ACC112 (cell line): ENCODE data around the gene MBNL1.

Experiments
- H2AFZ ChIP-seq: fragments of 200-600 bp; sonication (generic); one replicate; pipeline ENCODE4 v1.6.0; 2017; ENCODE audit warnings: antibody characterized with exemption, low read length; ENCODE audit not compliant: unreplicated experiment
- H3K27ac ChIP-seq: fragments of 200-600 bp; sonication (generic); 2 replicates; pipeline ENCODE4 v1.5.1; 2014; ENCODE audit warnings: low read depth, mild to moderate bottlenecking, antibody characterized with exemption, low read length, moderate library complexity
- H3K27me3 ChIP-seq: fragments of 200-600 bp; sonication (generic); 2 replicates; pipeline ENCODE4 v1.6.1; 2014; ENCODE audit warnings: mild to moderate bottlenecking, antibody characterized with exemption, low read length, moderate library complexity, mixed read lengths; ENCODE audit not compliant: insufficient read depth
- H3K36me3 ChIP-seq: fragments of 200-600 bp; sonication (generic); 2 replicates; pipeline ENCODE4 v1.6.1; 2016; ENCODE audit warnings: mild to moderate bottlenecking, antibody characterized with exemption, low read length, moderate library complexity, mixed read lengths; ENCODE audit not compliant: insufficient read depth
- H3K4me1 ChIP-seq: fragments of 200-600 bp; sonication (generic); one replicate; pipeline ENCODE4 v1.6.1; 2016; ENCODE audit warnings: low read length, mixed read lengths; ENCODE audit not compliant: insufficient read depth, unreplicated experiment, control insufficient read depth
- H3K4me3 ChIP-seq: fragments of 200-600 bp; sonication (generic); 2 replicates; pipeline ENCODE4 v1.5.1; 2014; ENCODE audit warnings: mild to moderate bottlenecking, low read depth, low read length
- H3K79me2 ChIP-seq: fragments of 200-600 bp; sonication (generic); one replicate; pipeline ENCODE4 v1.6.0; 2016; ENCODE audit warnings: low read length; ENCODE audit not compliant: control insufficient read depth, unreplicated experiment, insufficient read depth

MBNL1 gene

DNA sequence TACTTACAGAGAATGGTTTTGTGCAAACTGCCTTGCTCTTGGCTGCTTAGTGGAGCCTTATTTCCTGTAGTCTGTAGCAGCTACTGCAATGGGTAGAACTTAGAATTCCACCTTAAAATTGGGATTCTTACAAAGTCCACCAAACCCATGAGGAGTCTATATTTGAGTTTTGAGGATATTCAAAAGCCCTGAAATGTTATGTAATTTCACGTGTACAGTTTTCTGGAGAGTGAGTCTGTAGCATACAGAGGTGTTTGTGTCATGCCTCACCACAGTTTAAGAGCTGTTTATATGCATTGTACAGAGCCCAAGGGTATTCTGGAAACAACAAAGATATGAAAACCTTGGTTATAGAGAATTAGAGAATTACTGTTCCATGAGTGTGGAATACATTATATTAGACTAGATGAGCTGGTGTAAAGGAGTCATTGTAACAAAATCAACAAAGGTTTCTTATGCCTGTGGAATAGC is 114.4 kb downstream of the MBNL1 start:
- H3K4me1 ChIP-seq = peaks cover 63% of the 10 kb centered on the region
- H3K27ac ChIP-seq = peak overlapping the region; percentile 74
- H3K4me3 ChIP-seq = peak overlapping the region; percentile 71
- H3K27me3 ChIP-seq = no peaks in the 10 kb centered on the region
- peak overlapping the region; percentile 4 for H2AFZ ChIP-seq
- H3K79me2 ChIP-seq = peaks cover 86% of the 10 kb centered on the region
- H3K36me3 ChIP-seq = peaks cover 1% of the 10 kb centered on the region; the same call in 1 of the 2 replicates

DNA sequence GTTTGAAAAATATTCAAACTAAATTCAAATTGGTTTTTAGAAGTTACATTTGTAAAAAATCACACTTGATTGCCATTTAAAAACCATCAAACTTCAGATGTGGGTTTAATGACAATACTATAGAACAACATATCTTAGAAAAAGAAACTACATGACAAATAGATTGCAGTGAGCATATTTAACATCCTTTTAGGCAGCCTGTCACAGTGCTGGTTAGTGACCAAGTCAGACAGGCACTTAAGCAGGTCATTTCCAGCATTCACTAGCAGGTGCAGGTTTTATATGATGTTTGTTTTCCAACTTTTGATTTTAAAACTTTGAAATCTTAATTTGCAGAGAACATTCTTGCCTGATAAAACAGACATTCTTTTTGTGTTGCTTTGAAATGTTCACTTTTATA is 115.7 kb downstream of the MBNL1 start:
- Histone ChIP-seq H2AFZ (no peak overlapping the region), H3K79me2 (peaks cover 88% of the 10 kb centered on the region), H3K4me1 (peaks cover 58% of the 10 kb centered on the region), H3K27me3 (no peaks in the 10 kb centered on the region), H3K27ac (peak overlapping the region; percentile 60), H3K36me3 (no peaks in the 10 kb centered on the region), H3K4me3 (no peak overlapping the region)

DNA sequence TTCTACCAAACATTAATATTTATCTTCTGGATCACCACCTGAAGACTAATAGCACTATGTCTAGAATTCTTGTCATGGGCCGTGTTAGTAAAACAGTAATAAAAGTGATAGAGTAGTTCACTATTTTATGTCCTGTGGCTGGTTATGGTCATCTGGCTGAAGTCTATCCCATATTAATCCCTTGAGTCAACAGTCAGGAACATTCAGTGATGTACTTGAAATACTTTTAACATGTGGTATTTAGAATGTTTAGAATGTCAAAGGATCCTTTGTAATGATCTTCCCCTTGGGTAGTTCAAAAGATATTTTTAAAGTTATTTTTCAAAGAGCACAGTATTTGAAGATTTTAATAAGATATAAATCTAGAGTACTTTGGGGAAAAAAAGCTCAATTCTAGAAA is 117.0 kb downstream of the MBNL1 start:
- no peak overlapping the region for H2AFZ ChIP-seq
- H3K27ac ChIP-seq = peak overlapping the region; percentile 60
- peaks cover 47% of the 10 kb centered on the region for H3K4me1 ChIP-seq
- H3K79me2 ChIP-seq = peaks cover 81% of the 10 kb centered on the region
- no peaks in the 10 kb centered on the region for H3K27me3 ChIP-seq
- no peak overlapping the region for H3K4me3 ChIP-seq
- H3K36me3 ChIP-seq = no peaks in the 10 kb centered on the region

DNA sequence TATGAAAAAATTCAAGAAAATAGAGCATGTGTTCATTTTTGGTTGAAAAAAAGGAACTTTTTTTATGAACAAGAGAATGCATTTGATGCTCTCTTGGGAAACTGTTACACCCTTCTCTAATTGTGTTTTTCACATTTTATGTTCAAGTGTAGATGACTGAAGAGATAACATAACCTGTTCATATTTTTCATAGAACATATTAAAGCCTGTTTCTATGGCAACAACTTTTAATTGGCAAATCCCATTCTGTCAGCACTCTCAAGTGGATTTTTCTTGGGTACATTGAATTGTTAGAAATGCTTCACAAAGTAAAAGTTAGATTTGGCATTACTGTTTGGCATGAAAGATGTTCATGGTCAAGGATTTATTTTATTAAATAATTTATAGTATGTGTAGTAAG is 117.5 kb downstream of the MBNL1 start:
- H3K79me2 ChIP-seq = peaks cover 81% of the 10 kb centered on the region
- peaks cover 47% of the 10 kb centered on the region for H3K4me1 ChIP-seq
- no peaks in the 10 kb centered on the region for H3K27me3 ChIP-seq
- H2AFZ ChIP-seq = no peak overlapping the region
- no peaks in the 10 kb centered on the region for H3K36me3 ChIP-seq
- H3K27ac ChIP-seq = peak overlapping the region; percentile 60
- no peak overlapping the region for H3K4me3 ChIP-seq

DNA sequence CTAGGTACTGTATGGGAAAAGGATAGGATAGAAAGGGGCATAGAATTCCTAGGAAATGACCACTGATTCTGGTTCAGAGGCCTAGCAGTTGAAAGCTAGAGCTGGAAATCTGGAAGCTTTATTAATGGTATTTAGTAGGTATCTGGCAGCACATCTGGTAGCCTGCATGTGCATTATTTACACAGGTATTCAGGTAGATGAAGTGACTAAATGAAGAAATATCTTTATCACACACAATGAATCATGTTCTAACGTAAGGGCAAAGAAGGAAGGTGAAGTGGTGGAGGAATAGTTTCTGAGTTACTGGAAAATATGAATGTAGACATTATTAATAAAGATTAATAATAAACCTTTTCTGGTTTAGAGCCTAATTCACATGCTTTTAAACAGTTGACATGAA is 119.9 kb downstream of the MBNL1 start:
- Histone ChIP-seq H3K4me1 (peaks cover 49% of the 10 kb centered on the region), H2AFZ (no peak overlapping the region), H3K79me2 (peaks cover 83% of the 10 kb centered on the region), H3K4me3 (no peak overlapping the region), H3K27me3 (no peaks in the 10 kb centered on the region), H3K36me3 (no peaks in the 10 kb centered on the region), H3K27ac (no peak overlapping the region)

DNA sequence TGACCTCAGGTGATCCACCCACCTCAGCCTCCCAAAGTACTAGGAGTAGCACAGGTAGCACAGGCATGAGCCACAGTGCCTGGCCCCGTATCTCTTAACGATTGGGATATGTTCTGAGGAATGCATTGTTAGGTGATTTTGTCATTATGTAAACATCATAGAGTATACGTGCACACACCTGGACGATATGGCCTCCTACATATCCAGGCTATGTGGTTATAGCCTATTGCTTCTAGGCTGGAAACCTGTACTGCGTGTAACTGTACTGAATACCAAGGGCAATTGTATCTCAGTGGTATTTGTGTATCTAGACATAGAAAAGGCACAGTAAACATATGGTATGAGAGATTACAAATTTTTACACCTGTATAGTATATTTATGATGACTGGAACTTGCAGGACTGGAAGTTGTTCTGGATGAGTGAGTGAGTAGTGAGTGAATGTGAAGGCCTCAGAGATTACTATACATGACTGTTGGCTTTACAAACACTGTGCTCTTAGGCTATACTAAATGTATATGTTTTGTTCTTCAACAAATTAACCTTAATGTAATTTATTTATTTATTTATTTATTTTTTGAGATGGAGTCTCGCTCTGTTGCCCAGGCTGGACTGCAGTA is 120.7 kb downstream of the MBNL1 start:
- Histone ChIP-seq H3K36me3 (peaks cover 6% of the 10 kb centered on the region; the same call in 1 of the 2 replicates), H3K4me1 (peaks cover 42% of the 10 kb centered on the region), H3K27me3 (no peaks in the 10 kb centered on the region), H3K4me3 (no peak overlapping the region), H2AFZ (no peak overlapping the region), H3K27ac (no peak overlapping the region), H3K79me2 (peaks cover 84% of the 10 kb centered on the region)

DNA sequence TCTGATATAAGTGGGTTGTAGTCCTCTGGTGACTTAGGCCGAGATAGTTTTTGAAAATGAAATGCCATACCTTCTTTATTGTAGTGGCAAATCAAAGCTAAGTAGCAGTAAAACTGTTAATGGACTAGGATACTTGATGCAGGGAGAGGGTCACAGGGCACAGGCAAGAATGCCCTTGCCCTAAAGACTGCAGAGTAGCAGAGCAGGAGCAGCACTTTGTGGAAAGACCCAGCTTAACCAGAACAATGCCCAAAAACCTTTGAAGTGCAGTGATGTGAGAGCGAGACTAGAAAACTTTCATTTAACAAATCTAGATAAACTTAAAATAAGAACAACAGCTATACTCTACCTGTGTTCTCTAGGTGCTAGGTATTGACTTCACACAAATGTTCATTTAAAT is 121.9 kb downstream of the MBNL1 start:
- Histone ChIP-seq H2AFZ (no peak overlapping the region), H3K27ac (no peak overlapping the region), H3K27me3 (no peaks in the 10 kb centered on the region), H3K4me1 (peaks cover 30% of the 10 kb centered on the region), H3K36me3 (peaks cover 7% of the 10 kb centered on the region), H3K4me3 (no peak overlapping the region), H3K79me2 (peaks cover 81% of the 10 kb centered on the region)

DNA sequence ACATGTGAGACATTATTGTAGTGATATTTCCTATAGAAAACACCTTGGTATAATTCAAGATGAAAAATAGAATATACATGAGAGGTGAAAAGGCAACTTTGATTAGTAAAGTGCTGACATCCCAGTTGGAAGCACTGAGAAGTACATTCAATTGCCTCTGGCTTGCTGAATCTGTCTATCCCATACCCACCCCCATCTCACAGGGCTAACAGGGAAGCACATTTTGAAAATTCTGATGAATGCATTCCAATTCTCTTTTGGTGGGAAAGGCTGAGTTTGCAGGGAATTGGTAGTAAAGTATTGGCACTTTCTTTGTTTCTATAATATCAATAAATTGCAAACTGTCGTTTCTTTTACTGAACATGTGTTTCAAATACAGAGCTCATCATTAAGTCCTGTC is 122.9 kb downstream of the MBNL1 start:
- Histone ChIP-seq H3K4me3 (no peak overlapping the region), H3K36me3 (peaks cover 7% of the 10 kb centered on the region), H2AFZ (no peak overlapping the region), H3K79me2 (peaks cover 79% of the 10 kb centered on the region), H3K27me3 (no peaks in the 10 kb centered on the region), H3K27ac (no peak overlapping the region), H3K4me1 (peaks cover 27% of the 10 kb centered on the region)

DNA sequence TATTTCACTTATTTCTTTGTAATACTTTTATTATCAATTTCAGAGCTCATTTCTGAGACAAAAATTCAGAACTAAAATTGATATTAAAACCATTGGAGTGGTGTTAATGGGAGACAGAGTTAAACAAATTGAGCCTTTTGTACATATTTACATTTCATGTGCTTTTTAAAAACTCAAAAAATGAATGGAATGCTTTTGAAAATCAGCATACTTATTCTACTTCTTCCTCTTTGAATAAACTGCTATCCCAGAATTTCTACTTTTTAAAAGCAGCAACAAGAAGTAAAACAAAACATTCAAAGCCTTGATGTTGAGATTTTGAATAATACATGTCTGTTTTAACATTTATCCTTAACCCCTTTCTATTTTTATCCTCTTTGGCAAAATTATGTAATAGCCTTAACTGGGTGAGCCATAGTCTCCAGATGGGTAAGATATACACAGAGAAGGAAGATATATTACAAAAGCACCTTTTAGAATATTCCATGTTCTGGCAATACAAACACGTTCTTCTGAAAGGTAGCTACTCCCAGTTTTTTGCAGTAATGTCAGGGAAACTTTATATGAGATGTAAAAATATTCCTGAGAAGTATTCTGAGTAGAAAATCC is 123.6 kb downstream of the MBNL1 start:
- H2AFZ ChIP-seq = no peak overlapping the region
- 0 out of 2 replicates have a peak overlapping the region, but pooled peaks have one; percentile 2 for H3K27ac ChIP-seq
- peaks cover 30% of the 10 kb centered on the region for H3K4me1 ChIP-seq
- H3K4me3 ChIP-seq = no peak overlapping the region
- H3K27me3 ChIP-seq = no peaks in the 10 kb centered on the region
- H3K79me2 ChIP-seq = peaks cover 78% of the 10 kb centered on the region
- peaks cover 9% of the 10 kb centered on the region for H3K36me3 ChIP-seq

DNA sequence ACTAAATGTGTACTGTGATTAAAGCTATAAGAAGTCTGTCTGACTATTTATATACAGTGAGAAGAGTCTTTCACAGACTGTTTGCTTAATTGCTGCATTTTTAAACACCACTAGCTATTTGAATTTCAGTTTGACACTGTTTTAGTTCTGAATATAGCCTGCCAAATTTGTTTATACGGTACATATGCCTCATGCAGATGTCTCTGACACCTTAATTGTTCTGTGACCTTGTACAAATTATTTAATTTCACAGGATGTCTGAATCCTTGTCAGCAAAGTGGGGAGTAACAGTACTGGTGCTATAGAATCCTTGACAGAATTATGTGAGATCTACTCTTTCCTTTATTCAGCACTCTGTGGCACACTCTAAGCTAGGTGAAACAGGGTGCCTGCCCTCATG is 125.5 kb downstream of the MBNL1 start:
- H3K79me2 ChIP-seq = peaks cover 79% of the 10 kb centered on the region
- H3K27me3 ChIP-seq = no peaks in the 10 kb centered on the region
- H3K4me1 ChIP-seq = peaks cover 44% of the 10 kb centered on the region
- H3K36me3 ChIP-seq = peaks cover 10% of the 10 kb centered on the region
- H3K4me3 ChIP-seq = no peak overlapping the region
- no peak overlapping the region for H3K27ac ChIP-seq
- no peak overlapping the region for H2AFZ ChIP-seq

DNA sequence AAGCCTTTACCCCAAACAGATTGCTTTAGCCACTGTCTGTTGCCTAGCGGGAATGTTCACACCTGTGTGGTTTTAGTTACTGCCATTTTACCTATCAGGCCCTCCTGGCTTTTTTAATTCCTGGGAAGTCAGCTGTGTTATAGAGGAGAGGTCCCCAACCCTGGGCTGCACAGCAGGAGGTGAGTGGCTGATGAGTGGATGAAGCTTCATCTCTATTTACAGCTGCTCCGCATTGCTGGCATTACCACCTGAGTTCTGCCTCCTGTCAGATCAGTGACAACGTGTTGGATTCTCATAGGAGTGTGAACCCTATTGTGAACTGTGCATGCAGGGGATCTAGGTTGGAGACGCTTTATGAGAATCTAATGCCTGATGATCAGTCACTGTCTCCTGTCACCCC is 127.0 kb downstream of the MBNL1 start:
- Histone ChIP-seq H2AFZ (no peak overlapping the region), H3K27ac (no peak overlapping the region), H3K4me1 (peaks cover 56% of the 10 kb centered on the region), H3K4me3 (no peak overlapping the region), H3K36me3 (peaks cover 10% of the 10 kb centered on the region), H3K79me2 (peaks cover 85% of the 10 kb centered on the region), H3K27me3 (no peaks in the 10 kb centered on the region)
